PC-9 (cell line): Measurements from ENCODE around the gene PACRG. TPM values are rescaled to one million over a fixed set of nuclear protein-coding genes. Genes with fewer than 3 reads are reported as not detected.
A peak's percentile ranks its signal among the peaks of the same experiment; 100 is the strongest.

Experiments
- BruUV-seq: library from RNA; stranded (reverse); fragments of 400-500 nt; replicated peaks from 2 replicates; lab custom pipeline; 2021; lab: Mats Ljungman, UMichigan
- CTCF ChIA-PET: fragments of 300-600 bp; sonication (Branson Sonifier 250); formaldehyde crosslinking; loops from one replicate; lab custom pipeline; 2022; ENCODE audit warnings: antibody characterized with exemption; lab: Charles Lee
- POLR2A ChIA-PET: fragments of 300-600 bp; sonication (Branson Sonifier 250); formaldehyde crosslinking; loops from one replicate; lab custom pipeline; 2022; ENCODE audit warnings: antibody characterized with exemption; ENCODE audit not compliant: unreplicated experiment; lab: Charles Lee
- DNase-seq, 2 experiments: peaks; one replicate each; pipeline versions ENCODE4 v3.0.0 to v3.0.0-alpha.2; 2015 to 2022; ENCODE audit warnings: mixed read lengths in 1 of 2
- H2AFZ ChIP-seq: fragments of 200-600 bp; sonication (generic); 2 replicates; pipeline ENCODE4 v1.8.1; 2017; ENCODE audit warnings: antibody characterized with exemption
- H3F3A ChIP-seq: fragments of 200-600 bp; sonication (generic); 2 replicates; pipeline ENCODE4 v1.8.1; 2017; ENCODE audit warnings: antibody characterized with exemption, mild to moderate bottlenecking, low read depth; ENCODE audit not compliant: insufficient read depth
- H3K27ac ChIP-seq: fragments of 200-600 bp; sonication (generic); 2 replicates; pipeline ENCODE4 v1.6.1; 2016; ENCODE audit warnings: mixed run types
- H3K27me3 ChIP-seq: fragments of 200-600 bp; sonication (generic); 2 replicates; pipeline ENCODE4 v1.6.1; 2016; ENCODE audit warnings: low read depth, mixed run types; ENCODE audit not compliant: insufficient read depth
- H3K36me3 ChIP-seq: fragments of 200-600 bp; sonication (generic); 2 replicates; pipeline ENCODE4 v1.6.1; 2016; ENCODE audit warnings: low read depth, mixed run types
- H3K4me1 ChIP-seq: fragments of 200-600 bp; sonication (generic); replicated peaks from 2 replicates; pipeline ENCODE4 v1.6.1; 2016; ENCODE audit warnings: mixed run types; ENCODE audit not compliant: insufficient read depth
- H3K4me2 ChIP-seq: fragments of 200-600 bp; sonication (generic); 2 replicates; pipeline ENCODE4 v1.6.1; 2017; ENCODE audit warnings: mixed run types
- H3K4me3 ChIP-seq: fragments of 200-600 bp; sonication (generic); 2 replicates; pipeline ENCODE4 v1.6.1; 2016; ENCODE audit warnings: mixed run types
- H3K79me2 ChIP-seq: fragments of 200-600 bp; sonication (generic); 2 replicates; pipeline ENCODE4 v1.6.1; 2017; ENCODE audit warnings: low read depth, mixed run types
- H3K9me2 ChIP-seq: fragments of 200-600 bp; sonication (generic); 2 replicates; pipeline ENCODE4 v1.8.1; 2017; ENCODE audit warnings: mild to moderate bottlenecking; ENCODE audit not compliant: insufficient read depth
- H3K9me3 ChIP-seq: fragments of 200-600 bp; sonication (generic); 2 replicates; pipeline ENCODE4 v1.8.1; 2016; ENCODE audit warnings: low read depth; ENCODE audit not compliant: insufficient read depth
- H4K20me1 ChIP-seq: fragments of 200-600 bp; sonication (generic); 2 replicates; pipeline ENCODE4 v1.8.1; 2017; ENCODE audit not compliant: insufficient read depth
- CTCF ChIP-seq: fragments of 200-600 bp; sonication (generic); conservative IDR thresholded peaks from 2 replicates; pipeline ENCODE4 v1.6.1; 2017; ENCODE audit warnings: mixed run types, antibody characterized with exemption, mild to moderate bottlenecking, moderate library complexity
- EZH2 ChIP-seq: fragments of 200-600 bp; sonication (generic); IDR thresholded peaks from 2 replicates; pipeline ENCODE4 v1.8.0; 2017; ENCODE audit warnings: antibody characterized with exemption, low read depth
- intact Hi-C: fragments of 100-400 bp; cut with micrococcal nuclease; formaldehyde crosslinking; loops from one replicate; pipeline ENCODE4 v1.10.0; 2022; ENCODE audit not compliant: unreplicated experiment
- total RNA-seq: library from RNA; stranded (reverse); gene quantifications from 2 replicates; pipeline ENCODE4 v1.2.3, GENCODE V29; 2021

Gene PACRG
- total RNA-seq, 1 experiment from 2014 or later, result not detected

DNA sequence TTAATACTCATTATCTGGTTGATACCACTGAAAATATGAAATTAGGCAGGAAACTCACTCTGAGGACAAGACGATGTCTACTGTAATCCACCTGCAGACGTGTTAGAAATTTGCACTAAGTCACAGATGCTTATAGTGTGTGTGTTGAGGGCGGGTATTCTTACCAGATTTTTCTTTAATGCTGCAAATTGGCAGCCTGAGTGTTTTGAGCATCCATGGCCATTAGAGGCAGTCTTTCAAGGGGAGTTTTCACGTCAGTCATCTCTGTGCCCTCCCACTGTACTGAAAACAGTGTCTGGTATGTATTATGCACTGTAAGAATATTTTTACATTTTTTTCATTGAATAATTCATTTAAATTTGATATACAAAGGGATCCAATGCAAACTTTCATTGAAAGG is 420.2 kb downstream of the PACRG start:
- POLR2A ChIA-PET, result no interaction called here
- TF ChIP-seq CTCF, result peak; percentile 44; the same call in 1 of the 2 replicates
- TF ChIP-seq EZH2, result no peak

GRCh38 chr6:163148451-163149278 is 420.9 kb downstream of the PACRG start:
- TF ChIP-seq EZH2 (no peak), CTCF (no peak)
- ChIA-PET CTCF (no interaction called here), POLR2A (no interaction called here)

More for the DNA sequence above, 420.2 kb downstream of the PACRG start:
- H3K4me1 ChIP-seq, result no peaks in the 10 kb centered on the region
- no peaks in the 10 kb centered on the region for H3K79me2 ChIP-seq
- BruUV-seq, result no TSS peak
- H3K9me3 ChIP-seq, result no peaks in the 10 kb centered on the region
- CTCF ChIA-PET, result no interaction called here
- H3K4me3 ChIP-seq, result no peak overlapping the region
- intact Hi-C loops, result no loop called here
- no peaks in the 10 kb centered on the region for H3K9me2 ChIP-seq
- peaks cover 93% of the 10 kb centered on the region for H3K27me3 ChIP-seq
- no peak overlapping the region for H2AFZ ChIP-seq
- no peaks in the 10 kb centered on the region for H4K20me1 ChIP-seq
- no peak overlapping the region for H3K27ac ChIP-seq
- no peaks in the 10 kb centered on the region for H3K36me3 ChIP-seq
- no peaks in the 10 kb centered on the region for H3F3A ChIP-seq
- no peak for DNase-seq
- H3K4me2 ChIP-seq, result no peak overlapping the region

GRCh38 chr6:163149279-163149848 is 421.6 kb downstream of the PACRG start:
- POLR2A ChIA-PET, result no interaction called here
- Histone ChIP-seq H2AFZ (no peak overlapping the region), H3K9me2 (no peaks in the 10 kb centered on the region), H3F3A (no peaks in the 10 kb centered on the region), H3K4me3 (no peak overlapping the region), H3K27ac (no peak overlapping the region), H4K20me1 (no peaks in the 10 kb centered on the region), H3K27me3 (peaks cover 94% of the 10 kb centered on the region), H3K79me2 (no peaks in the 10 kb centered on the region), H3K9me3 (no peaks in the 10 kb centered on the region), H3K4me1 (no peaks in the 10 kb centered on the region), H3K36me3 (no peaks in the 10 kb centered on the region), H3K4me2 (no peak overlapping the region)
- BruUV-seq, result no TSS peak
- CTCF ChIA-PET, result no interaction called here
- TF ChIP-seq EZH2, result no peak
- no peak for TF ChIP-seq CTCF
- intact Hi-C loops, result no loop called here
- DNase-seq, result no peak

More at GRCh38 chr6:163148451-163149278, 420.9 kb downstream of the PACRG start:
- Histone ChIP-seq H3K9me3 (no peaks in the 10 kb centered on the region), H3K4me2 (no peak overlapping the region), H3K79me2 (no peaks in the 10 kb centered on the region), H3K9me2 (no peaks in the 10 kb centered on the region), H4K20me1 (no peaks in the 10 kb centered on the region), H3K4me1 (no peaks in the 10 kb centered on the region), H3K4me3 (no peak overlapping the region), H3K27ac (no peak overlapping the region), H3K36me3 (no peaks in the 10 kb centered on the region), H3F3A (no peaks in the 10 kb centered on the region), H2AFZ (no peak overlapping the region), H3K27me3 (peaks cover 94% of the 10 kb centered on the region)
- intact Hi-C loops, result no loop called here
- BruUV-seq, result no TSS peak
- DNase-seq, result no peak
